Stimulated activated naive B cell treated with anti-CD40 and anti-IgM and Interleukin-4, amounts not matched to agents 10 μg/mL and 1 μg/mL and 100 μg/mL, for 72 hours (primary cell): ENCODE results near the gene SKOR2.

ENCODE experiments used
- ATAC-seq, 2 donors: fragments of 150-1000 bp; cut with Tn5 transposase; replicated peaks; 2 replicates each; pipeline ENCODE4 v1.10.0; 2021; ENCODE audit warnings: moderate library complexity in 1 of 2
- DNase-seq: peaks from one replicate; pipeline ENCODE4 v3.0.0; 2021
- H3K27ac Mint-ChIP-seq: one replicate; pipeline ENCODE4 v1.8.0; 2022; ENCODE audit warnings: mild to moderate bottlenecking, mixed read lengths
- H3K27me3 Mint-ChIP-seq, 2 donors: one replicate each; pipeline ENCODE4 v1.8.0; 2022; ENCODE audit warnings: mixed read lengths in 2 of 2
- H3K36me3 Mint-ChIP-seq, 2 donors: one replicate each; pipeline ENCODE4 v1.8.0; 2022; ENCODE audit warnings: mixed read lengths in 2 of 2, mild to moderate bottlenecking in 1 of 2
- H3K4me1 Mint-ChIP-seq, 2 donors: one replicate each; pipeline ENCODE4 v1.8.0; 2022; ENCODE audit warnings: mixed read lengths in 2 of 2, mild to moderate bottlenecking in 1 of 2
- H3K4me3 Mint-ChIP-seq, 2 donors: one replicate each; pipeline ENCODE4 v1.8.0; 2022; ENCODE audit warnings: mild to moderate bottlenecking in 2 of 2, mixed read lengths in 2 of 2, moderate library complexity in 1 of 2
- H3K9me3 Mint-ChIP-seq, 2 donors: one replicate each; pipeline ENCODE4 v1.8.0; 2022; ENCODE audit warnings: mixed read lengths in 2 of 2, mild to moderate bottlenecking in 1 of 2

The SKOR2 gene

GRCh38 chr18:47264308-47264700 lies 12.8 kb upstream of the SKOR2 start:
- DNase-seq = no peak
- Mint-ChIP-seq H3K4me3 (no peak overlapping the region), H3K27ac (no peak overlapping the region), H3K9me3 (peaks cover 4 to 10% of the 10 kb centered on the region in 2 donors), H3K27me3 (peaks cover 66 to 74% of the 10 kb centered on the region in 2 donors), H3K4me1 (peaks cover 1 to 14% of the 10 kb centered on the region in 2 donors), H3K36me3 (no peaks in the 10 kb centered on the region)
- no peak for ATAC-seq

DNA sequence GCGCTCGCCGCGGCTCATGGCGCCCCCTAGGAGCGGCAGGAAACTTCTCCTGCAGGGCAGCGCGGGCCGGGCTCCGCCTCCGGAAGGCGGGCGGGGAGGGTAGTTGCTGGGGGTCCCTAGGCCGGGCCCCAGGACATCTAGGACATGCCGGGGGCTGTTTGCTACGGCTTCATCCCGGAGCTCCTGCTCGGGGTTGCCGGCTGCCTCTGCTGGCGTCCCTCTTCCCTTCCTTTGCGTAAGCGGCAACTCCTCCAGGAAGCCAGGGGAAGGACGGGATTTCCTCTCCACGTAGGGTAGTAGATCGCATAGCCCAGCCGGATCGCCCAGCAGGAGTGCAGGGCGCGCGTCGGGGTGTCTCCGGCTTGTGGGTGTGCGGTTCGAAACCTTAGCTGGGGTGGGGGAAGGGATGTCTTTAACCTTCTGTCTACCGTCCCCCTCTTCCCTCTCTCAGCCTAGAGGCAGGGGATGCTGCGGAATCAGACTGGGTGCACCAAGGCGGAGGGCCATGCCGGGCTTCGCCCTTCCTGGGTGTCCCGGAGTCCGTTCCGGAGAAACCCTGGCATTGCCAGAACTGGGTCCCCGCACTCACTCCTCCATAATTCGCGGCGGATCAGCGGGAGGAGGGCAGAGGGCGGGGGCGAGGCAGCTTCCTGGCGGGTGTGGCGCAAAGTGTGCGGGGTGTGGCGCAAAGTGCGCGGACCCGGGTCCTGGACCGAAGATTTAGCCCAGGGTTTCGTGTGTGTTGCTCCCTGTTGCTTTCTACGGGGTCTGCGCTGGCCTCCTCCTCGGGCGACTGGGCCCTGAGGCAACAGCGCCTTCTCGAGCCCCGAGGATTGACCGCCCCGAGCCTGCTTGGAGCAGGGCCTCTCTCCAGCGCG lies 12.2 kb upstream of the SKOR2 start:
- H3K27ac Mint-ChIP-seq = no peak overlapping the region
- H3K4me1 Mint-ChIP-seq = peaks cover 1 to 14% of the 10 kb centered on the region in 2 donors
- H3K4me3 Mint-ChIP-seq = no peak overlapping the region
- H3K27me3 Mint-ChIP-seq = peaks cover 73 to 81% of the 10 kb centered on the region in 2 donors
- no peak for ATAC-seq
- no peak for DNase-seq
- no peaks in the 10 kb centered on the region for H3K36me3 Mint-ChIP-seq
- peaks cover 4 to 10% of the 10 kb centered on the region in 2 donors for H3K9me3 Mint-ChIP-seq

DNA sequence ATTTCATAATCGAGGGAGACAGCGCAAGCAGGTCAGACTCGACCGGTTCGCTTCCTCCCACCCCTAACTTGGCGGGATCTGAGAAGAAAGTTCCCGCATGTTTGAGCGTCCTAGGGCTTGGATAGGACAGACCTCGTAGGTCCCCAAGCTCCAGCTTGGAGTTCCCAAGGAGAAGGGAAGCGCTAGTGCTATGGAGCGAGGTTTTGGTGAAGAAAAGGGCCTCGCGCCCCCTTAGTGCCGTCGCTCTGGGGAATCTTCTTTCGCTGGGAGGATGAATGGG lies 11.6 kb upstream of the SKOR2 start:
- peaks cover 70 to 81% of the 10 kb centered on the region in 2 donors for H3K27me3 Mint-ChIP-seq
- H3K4me1 Mint-ChIP-seq = peaks cover 1 to 14% of the 10 kb centered on the region in 2 donors
- no peak overlapping the region for H3K4me3 Mint-ChIP-seq
- no peaks in the 10 kb centered on the region for H3K36me3 Mint-ChIP-seq
- ATAC-seq (no peak), DNase-seq (no peak)
- H3K9me3 Mint-ChIP-seq = peaks cover 4 to 10% of the 10 kb centered on the region in 2 donors
- no peak overlapping the region for H3K27ac Mint-ChIP-seq

DNA sequence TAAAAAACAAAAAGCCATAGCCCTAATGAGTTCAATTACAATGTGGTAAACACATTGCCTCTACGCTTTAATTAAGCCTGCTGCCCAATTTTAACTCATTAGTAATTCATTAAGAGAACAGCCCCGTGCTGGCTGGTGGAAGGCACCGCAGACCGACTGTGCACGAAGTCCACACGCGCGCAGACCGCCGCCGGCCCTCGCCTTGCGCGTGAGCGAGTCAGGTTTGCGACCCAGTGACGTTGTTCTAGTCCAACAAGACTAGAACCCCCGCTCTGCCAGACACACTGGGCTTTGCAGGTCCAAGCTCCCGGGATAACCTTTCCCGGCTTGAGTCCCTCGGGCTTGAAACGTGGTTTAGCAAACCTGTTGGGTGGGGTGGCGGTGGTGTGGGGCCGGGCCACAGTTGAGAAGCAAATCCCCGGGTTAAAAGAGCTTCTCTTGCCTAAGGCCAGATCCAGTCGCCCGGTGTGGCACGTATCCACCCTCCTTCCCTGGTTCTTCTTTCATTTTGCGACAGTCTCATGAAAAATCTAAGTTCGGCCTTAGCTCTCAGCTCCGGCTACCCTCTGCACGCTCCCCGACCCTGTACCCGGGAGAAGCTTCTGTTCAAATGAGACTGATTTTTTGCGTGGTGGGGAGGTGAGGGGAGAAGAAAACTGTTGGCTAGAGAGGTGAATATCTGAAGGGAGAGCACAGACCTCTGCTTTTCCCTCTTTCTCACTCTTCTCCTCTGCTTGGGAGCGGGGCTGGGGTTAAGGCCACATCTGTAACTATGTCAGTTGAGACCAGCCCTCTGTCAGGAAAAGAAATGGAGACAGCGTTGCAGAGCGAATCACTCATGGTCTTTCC lies 11.1 kb upstream of the SKOR2 start:
- Mint-ChIP-seq H3K27me3 (peaks cover 66 to 77% of the 10 kb centered on the region in 2 donors), H3K4me3 (no peak overlapping the region)

DNA sequence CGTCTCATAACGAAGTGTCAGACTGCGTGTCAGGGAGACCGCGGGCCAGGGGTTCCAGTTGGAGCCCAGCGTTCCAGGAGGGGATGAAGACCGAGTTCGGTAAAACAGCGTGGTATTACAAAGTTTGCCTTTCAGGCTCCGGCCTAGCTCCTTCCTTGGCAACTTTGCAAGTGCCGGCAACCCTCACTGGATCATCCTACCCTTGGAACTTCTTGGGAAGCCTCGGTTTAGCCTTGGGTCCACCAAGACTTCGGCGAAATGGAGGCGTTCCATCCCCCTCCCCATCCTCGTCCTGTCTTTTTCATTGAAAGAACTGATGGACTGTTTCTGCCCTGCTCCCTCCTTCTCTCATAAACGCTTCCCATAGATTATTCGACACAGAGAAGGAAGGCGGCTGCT lies 10.4 kb upstream of the SKOR2 start:
- Mint-ChIP-seq H3K36me3 (no peaks in the 10 kb centered on the region), H3K4me1 (peaks cover 1 to 14% of the 10 kb centered on the region in 2 donors), H3K27me3 (peaks cover 71 to 80% of the 10 kb centered on the region in 2 donors), H3K27ac (peak overlapping the region; percentile 80), H3K9me3 (peaks cover 4 to 10% of the 10 kb centered on the region in 2 donors), H3K4me3 (no peak overlapping the region)
- ATAC-seq = no peak
- no peak for DNase-seq

More for the DNA sequence above, 11.1 kb upstream of the SKOR2 start:
- ATAC-seq (no peak), DNase-seq (no peak)
- Mint-ChIP-seq H3K36me3 (no peaks in the 10 kb centered on the region), H3K27ac (peak overlapping the region; percentile 80), H3K9me3 (peaks cover 4 to 10% of the 10 kb centered on the region in 2 donors), H3K4me1 (peaks cover 1 to 14% of the 10 kb centered on the region in 2 donors)

DNA sequence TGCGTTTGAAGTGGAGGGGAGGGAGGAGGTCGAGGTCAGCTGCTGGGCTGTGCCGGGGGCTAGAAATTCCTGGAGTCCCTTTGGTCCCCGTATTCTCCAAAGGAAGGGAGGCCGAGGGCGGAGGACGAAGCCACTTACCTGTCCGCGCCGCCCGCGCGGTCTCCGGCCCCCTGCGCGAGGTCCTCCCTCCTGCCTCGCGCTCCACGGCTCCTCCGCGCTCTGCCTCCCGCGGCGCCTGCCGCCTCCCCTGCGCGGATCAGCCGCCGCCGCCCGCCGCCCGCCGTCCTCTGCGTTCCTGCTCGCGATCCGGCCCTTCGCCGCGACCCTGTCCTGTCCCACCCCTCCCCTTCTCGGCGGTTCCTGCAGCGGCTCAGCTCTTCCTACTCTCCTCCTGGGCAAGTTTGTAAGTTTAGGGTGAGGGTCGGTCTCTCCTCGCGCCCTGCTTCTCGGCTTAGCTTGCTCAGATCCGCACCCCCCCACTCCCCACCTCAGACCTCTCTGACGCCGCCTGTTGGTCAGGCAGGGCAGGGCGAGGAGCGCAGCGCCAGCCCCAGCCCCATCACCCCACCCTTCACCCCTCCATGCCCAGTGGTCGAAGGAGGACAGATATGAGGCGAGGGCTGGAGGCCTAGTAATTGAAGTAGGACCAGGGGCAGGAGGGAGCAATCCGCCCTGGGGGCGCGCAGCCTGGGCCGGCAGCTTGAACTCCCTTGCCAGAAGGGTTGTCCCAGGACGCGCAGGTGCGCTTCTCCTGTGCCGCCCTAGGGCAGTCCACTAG lies 9.7 kb upstream of the SKOR2 start:
- no peak for DNase-seq
- no peak for ATAC-seq
- peaks cover 1 to 14% of the 10 kb centered on the region in 2 donors for H3K4me1 Mint-ChIP-seq
- H3K9me3 Mint-ChIP-seq = peaks cover 4 to 10% of the 10 kb centered on the region in 2 donors
- H3K27ac Mint-ChIP-seq = peak overlapping the region; percentile 51
- H3K4me3 Mint-ChIP-seq = no peak overlapping the region
- H3K36me3 Mint-ChIP-seq = no peaks in the 10 kb centered on the region
- peaks cover 71 to 81% of the 10 kb centered on the region in 2 donors for H3K27me3 Mint-ChIP-seq

DNA sequence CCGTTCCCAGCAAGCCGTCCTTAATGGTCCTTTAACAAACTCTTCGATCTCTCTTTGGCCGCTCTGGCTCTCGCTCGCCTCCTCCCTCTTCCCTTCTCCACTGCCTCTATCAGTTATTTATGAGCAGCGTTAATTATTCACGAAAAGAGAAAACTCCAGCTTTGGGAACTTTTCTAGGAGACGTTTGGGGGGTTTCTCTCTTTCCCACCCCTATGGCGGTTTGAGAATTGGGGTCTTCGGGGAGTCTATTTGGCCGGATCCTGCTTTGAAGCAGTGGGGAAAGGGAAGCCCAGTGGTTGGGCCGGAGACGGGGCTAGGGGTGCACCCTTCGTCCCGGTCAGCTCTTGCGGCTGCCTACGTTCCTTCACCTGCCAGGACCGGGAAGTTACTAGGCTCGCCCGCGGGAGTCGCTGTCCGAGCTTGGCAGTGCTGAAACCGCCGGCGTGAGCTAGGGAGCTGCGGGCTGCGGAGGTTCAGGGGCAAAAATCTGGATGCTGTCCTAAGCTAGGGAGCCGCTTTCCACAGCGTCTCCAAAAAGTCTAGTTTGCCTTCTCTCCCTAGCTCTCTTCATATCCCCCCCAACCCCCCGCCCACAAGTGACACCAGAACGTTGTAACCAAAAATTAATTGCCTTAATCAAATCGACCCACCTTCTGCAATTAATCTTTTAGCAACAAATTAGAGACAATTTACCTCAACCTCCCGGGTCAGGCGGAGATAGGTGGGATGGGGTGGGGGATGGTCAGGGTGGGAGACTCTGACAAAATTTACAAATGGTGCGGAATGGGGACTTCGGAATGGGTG lies 8.9 kb upstream of the SKOR2 start:
- Mint-ChIP-seq H3K27ac (no peak overlapping the region), H3K27me3 (peaks cover 67 to 83% of the 10 kb centered on the region in 2 donors), H3K4me1 (peaks cover 1 to 14% of the 10 kb centered on the region in 2 donors), H3K36me3 (no peaks in the 10 kb centered on the region), H3K4me3 (no peak overlapping the region), H3K9me3 (peaks cover 4 to 10% of the 10 kb centered on the region in 2 donors)
- DNase-seq (no peak), ATAC-seq (no peak)

DNA sequence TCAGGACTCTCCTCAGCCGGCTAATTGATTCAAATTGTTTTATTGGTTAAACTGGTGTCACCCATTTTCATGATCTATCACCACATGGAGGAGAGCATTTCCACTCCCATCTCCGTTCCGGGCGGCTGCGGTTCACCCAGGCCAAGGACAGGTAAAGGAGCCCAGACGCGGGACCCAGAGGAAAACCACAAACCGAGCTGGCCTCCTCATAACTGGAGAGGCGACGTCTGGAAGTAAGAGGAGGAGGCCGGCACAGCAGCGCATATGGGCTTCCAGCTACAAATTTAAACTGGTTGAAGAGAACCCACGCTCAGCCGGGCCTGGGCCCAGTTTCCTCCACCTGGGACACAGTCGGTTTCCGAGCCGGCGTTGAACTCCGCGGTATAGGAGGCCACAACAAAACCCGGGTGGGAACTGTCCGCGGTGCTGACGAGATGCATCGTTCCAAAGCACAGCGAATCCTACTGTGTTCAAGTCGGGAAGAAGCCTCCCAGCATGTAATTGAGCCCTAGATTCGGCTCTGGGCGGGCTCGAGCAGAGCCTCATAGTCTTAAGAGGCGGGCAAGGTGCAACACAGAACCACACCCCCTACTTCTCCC lies 3.0 kb upstream of the SKOR2 start:
- peaks cover 71 to 86% of the 10 kb centered on the region in 2 donors for H3K27me3 Mint-ChIP-seq
- peak overlapping the region; percentile 31 for H3K27ac Mint-ChIP-seq
- ATAC-seq (no peak), DNase-seq (no peak)
- peaks cover 0 to 3% of the 10 kb centered on the region in 2 donors for H3K36me3 Mint-ChIP-seq
- no peak overlapping the region for H3K4me3 Mint-ChIP-seq
- H3K9me3 Mint-ChIP-seq = peaks cover 0 to 4% of the 10 kb centered on the region in 2 donors
- H3K4me1 Mint-ChIP-seq = peaks cover 3 to 4% of the 10 kb centered on the region in 2 donors

DNA sequence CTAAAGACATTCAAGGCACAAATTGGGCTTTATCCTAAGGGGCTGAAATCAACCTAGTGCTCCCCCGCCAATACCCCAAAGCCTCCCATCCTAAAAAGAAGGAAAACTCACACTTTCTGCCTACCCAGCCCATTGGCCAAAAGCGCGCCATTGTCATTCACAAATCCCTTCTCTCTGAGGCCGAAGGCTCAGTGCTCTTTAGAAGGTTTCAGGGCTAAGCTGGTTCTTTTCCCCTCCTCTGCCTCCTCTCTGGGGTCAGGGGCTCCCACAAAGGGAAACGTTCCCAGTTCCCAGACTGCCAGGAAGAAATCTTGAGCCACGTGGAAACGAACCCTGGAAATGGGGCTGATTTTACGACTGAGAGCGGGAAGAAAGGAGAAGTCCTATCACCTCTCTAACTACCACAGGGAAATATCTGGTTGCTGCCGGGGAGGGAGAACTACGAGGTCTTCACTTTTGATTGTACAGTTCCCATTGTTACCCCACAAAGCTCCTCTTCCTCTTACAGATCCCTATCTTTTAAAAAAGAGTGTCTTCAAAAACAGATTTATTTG lies 1.7 kb upstream of the SKOR2 start:
- Mint-ChIP-seq H3K4me3 (no peak overlapping the region), H3K27me3 (peaks cover 72 to 88% of the 10 kb centered on the region in 2 donors), H3K36me3 (peaks cover 3 to 8% of the 10 kb centered on the region in 2 donors), H3K9me3 (peaks cover 0 to 4% of the 10 kb centered on the region in 2 donors), H3K4me1 (peaks cover 4 to 5% of the 10 kb centered on the region in 2 donors), H3K27ac (no peak overlapping the region)
- ATAC-seq = no peak
- DNase-seq = no peak

GRCh38 chr18:47250391-47251046 lies 941 bp downstream of the SKOR2 start:
- H3K27me3 Mint-ChIP-seq = peaks cover 65 to 80% of the 10 kb centered on the region in 2 donors
- peak overlapping the region; percentile 33 for H3K27ac Mint-ChIP-seq
- H3K9me3 Mint-ChIP-seq = peaks cover 0 to 4% of the 10 kb centered on the region in 2 donors
- peaks cover 3 to 12% of the 10 kb centered on the region in 2 donors for H3K36me3 Mint-ChIP-seq
- ATAC-seq (no peak), DNase-seq (no peak)
- peaks cover 9% of the 10 kb centered on the region in 2 donors for H3K4me1 Mint-ChIP-seq
- no peak overlapping the region for H3K4me3 Mint-ChIP-seq

DNA sequence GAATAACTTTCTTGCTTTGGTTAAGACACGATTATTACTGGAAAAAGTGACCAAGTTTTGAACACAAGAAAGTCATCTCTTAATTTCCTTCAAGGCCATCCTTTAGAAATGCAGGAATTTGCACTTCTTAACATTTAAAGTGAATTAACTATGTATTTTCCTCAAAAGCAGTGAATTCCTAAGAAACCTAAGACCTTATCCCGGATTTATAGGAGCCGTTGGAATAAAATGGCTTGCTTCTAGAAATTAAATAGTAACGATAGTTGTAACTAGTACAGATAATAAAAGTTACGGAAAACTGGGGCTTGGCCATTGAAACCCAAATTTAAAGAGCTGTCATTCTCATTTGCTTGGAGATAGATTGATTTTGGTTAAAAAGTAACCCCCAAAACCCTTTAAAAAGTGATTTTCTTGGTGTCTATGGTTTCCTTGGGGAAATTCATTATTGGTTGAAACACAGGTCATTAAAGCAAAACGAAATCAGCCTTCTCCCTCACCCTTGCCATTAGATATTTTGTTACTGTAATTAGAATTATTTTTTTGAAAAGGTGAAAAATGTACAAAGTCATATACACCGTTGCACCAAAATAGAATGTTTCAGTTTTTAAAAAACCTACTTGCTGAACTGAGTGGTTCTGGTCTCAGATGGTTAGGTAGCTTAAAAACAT lies 2.0 kb downstream of the SKOR2 start:
- DNase-seq = no peak
- no peak overlapping the region for H3K4me3 Mint-ChIP-seq
- peaks cover 0 to 12% of the 10 kb centered on the region in 2 donors for H3K36me3 Mint-ChIP-seq
- peak overlapping the region; percentile 88 for H3K27ac Mint-ChIP-seq
- peaks cover 9% of the 10 kb centered on the region in 2 donors for H3K4me1 Mint-ChIP-seq
- peaks cover 0 to 3% of the 10 kb centered on the region in 2 donors for H3K9me3 Mint-ChIP-seq
- no peak for ATAC-seq
- peaks cover 67 to 79% of the 10 kb centered on the region in 2 donors for H3K27me3 Mint-ChIP-seq
